Small intestine (tissue), 7 donors: ENCODE data around the gene CRMP1. TPM values are rescaled to one million over a fixed set of nuclear protein-coding genes. Genes with fewer than 3 reads are reported as not detected.
A peak's percentile ranks its signal among the peaks of the same experiment; 100 is the strongest.

Experiments
- DNase-seq, 2 donors: peaks; one replicate each; pipeline versions ENCODE4 v3.0.0 to v3.0.0-alpha.2; 2013
- FAIRE-seq: peaks from 2 replicates; lab custom pipeline; 2012; peaks lifted over from hg19 to GRCh38; lab: Jason Lieb, UNC
- H3K27ac ChIP-seq, 3 donors: one replicate each; pipeline ENCODE4 v1.5.1; 2013; ENCODE audit warnings: low read length in 2 of 3, mild to moderate bottlenecking in 2 of 3, control low read depth in 1 of 3, inconsistent platforms in 1 of 3, low read depth in 1 of 3, moderate library complexity in 1 of 3
- H3K27me3 ChIP-seq, 3 donors: one replicate each; pipeline ENCODE4 v1.6.1; 2013; ENCODE audit warnings: low read length in 3 of 3, inconsistent platforms in 1 of 3; ENCODE audit not compliant: control insufficient read depth in 3 of 3, insufficient read depth in 3 of 3
- H3K36me3 ChIP-seq, 3 donors: one replicate each; pipeline ENCODE4 v1.6.1; 2013; ENCODE audit warnings: low read length in 3 of 3, inconsistent platforms in 1 of 3, low read depth in 1 of 3, mild to moderate bottlenecking in 1 of 3, moderate library complexity in 1 of 3; ENCODE audit not compliant: control insufficient read depth in 3 of 3, insufficient read depth in 2 of 3
- H3K4me1 ChIP-seq, 3 donors: one replicate each; pipeline ENCODE4 v1.6.1; 2013; ENCODE audit warnings: low read length in 2 of 3, inconsistent platforms in 1 of 3, low read depth in 1 of 3, mild to moderate bottlenecking in 1 of 3, moderate library complexity in 1 of 3; ENCODE audit not compliant: control insufficient read depth in 3 of 3, insufficient read depth in 2 of 3
- H3K4me3 ChIP-seq, 3 donors: one replicate each; pipeline ENCODE4 v1.5.1; 2013; ENCODE audit warnings: low read length in 3 of 3, control low read depth in 1 of 3, inconsistent platforms in 1 of 3, low read depth in 1 of 3, mild to moderate bottlenecking in 1 of 3, moderate library complexity in 1 of 3
- H3K9me3 ChIP-seq, 2 donors: one replicate each; pipeline ENCODE4 v1.6.1; 2013; ENCODE audit warnings: low read depth in 1 of 2, low read length in 1 of 2; ENCODE audit not compliant: control insufficient read depth in 2 of 2, insufficient read depth in 1 of 2
- WGBS, 3 donors: extraction: QIAGEN DNeasy Blood & Tissue Kit; methylation state at CpG; one replicate each; pipeline ENCODE4 v1.1.7; 2013; 5-methylcytosine and 5-hydroxymethylcytosine counted together
- polyA plus RNA-seq, 4 donors: library from polyadenylated mRNA; stranded (reverse) in 3 of 4; unstranded in 1 of 4; fragments of 200-250 nt in 3 of 4; fragments of 120-200 nt in 1 of 4; gene quantifications; one replicate each; pipeline versions ENCODE4 v1.2.1 to v1.2.3, GENCODE V29; 2013
- donor health status: healthy with polysubstance abuse.
- donor health status: control.
- donor health status: control.
- donor health status: Bipolar disorder and iron deficiency.
- donor health status: healthy.

Gene CRMP1
- polyA plus RNA-seq, 4 donors, result 0.22 to 9.1 (median 3.9) TPM

DNA sequence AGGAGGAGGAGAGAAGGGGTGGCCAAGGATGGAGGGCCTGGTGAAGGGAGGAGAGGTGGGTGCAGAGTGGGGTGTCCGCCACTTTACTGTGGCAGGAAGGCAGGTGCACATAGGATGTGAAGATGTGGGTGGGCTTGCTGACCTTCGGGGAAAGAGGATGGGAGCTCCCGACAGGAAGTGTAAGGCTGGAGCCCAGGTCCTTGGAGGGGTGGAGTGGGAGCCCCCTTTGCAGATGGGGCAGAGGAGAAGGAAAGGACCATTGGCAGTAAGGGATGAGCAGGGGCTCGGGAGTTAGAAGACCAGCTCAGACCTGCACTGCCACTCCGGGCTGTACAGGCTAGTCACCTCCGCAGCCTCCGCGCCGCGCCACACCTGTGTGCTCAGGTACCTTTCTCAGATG is 92.4 kb downstream of the CRMP1 start:
- no peak overlapping the region for H3K27ac ChIP-seq
- H3K4me1 ChIP-seq, result no peaks in the 10 kb centered on the region
- no peak overlapping the region for H3K4me3 ChIP-seq
- no peak for DNase-seq
- FAIRE-seq, result no peak
- WGBS, 3 donors, result 88 to 89% (median 89%) methylated on average over 10 of the region's 10 CpGs
- H3K27me3 ChIP-seq, result no peaks in the 10 kb centered on the region
- H3K36me3 ChIP-seq, result peaks cover 0 to 7% (median 2%) of the 10 kb centered on the region in 3 donors
- H3K9me3 ChIP-seq, result peaks cover 0 to 2% of the 10 kb centered on the region in 2 donors

- DNase-seq (no peak), FAIRE-seq (no peak)
- Histone ChIP-seq H3K27me3 (no peaks in the 10 kb centered on the region), H3K4me1 (no peaks in the 10 kb centered on the region), H3K9me3 (peaks cover 0 to 3% of the 10 kb centered on the region in 2 donors), H3K36me3 (peaks cover 0 to 7% (median 2%) of the 10 kb centered on the region in 3 donors), H3K4me3 (no peak overlapping the region), H3K27ac (no peak overlapping the region)
- 85 to 90% (median 86%) methylated on average over 11 of the region's 11 CpGs for WGBS, 3 donors
Measured at GRCh38 chr4:5799406-5799805, 93.5 kb downstream of the CRMP1 start.

- Histone ChIP-seq H3K4me3 (no peak overlapping the region), H3K4me1 (no peaks in the 10 kb centered on the region), H3K9me3 (peaks cover 0 to 3% of the 10 kb centered on the region in 2 donors), H3K36me3 (peaks cover 0 to 7% (median 2%) of the 10 kb centered on the region in 3 donors), H3K27ac (no peak overlapping the region), H3K27me3 (no peaks in the 10 kb centered on the region)
- no peak for FAIRE-seq
- no peak for DNase-seq
- WGBS, 3 donors, result 83 to 91% (median 84%) methylated on average over 11 of the region's 11 CpGs
Measured at GRCh38 chr4:5798946-5799345, 93.9 kb downstream of the CRMP1 start.

DNA sequence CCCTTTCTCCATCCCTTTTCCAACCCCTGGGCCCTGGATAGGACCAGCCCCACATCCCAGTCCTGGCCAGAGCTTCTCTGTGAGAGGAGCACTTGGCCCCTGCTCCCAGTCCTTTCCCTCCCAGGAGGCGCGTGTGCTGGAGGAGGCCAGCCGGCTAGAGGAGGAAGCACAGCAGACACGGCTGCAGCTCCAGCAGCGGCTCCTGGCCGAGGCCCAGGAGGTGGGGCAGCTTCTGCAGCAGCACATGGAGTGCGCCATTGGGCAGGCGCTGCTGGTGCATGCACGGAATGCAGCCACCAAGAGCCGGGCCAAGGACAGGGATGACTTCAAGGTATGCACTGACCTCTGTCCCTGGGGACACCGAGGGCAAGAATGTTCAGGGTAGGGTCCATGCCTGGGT is 94.4 kb downstream of the CRMP1 start:
- peaks cover 0 to 3% of the 10 kb centered on the region in 2 donors for H3K9me3 ChIP-seq
- no peaks in the 10 kb centered on the region for H3K4me1 ChIP-seq
- H3K27me3 ChIP-seq, result no peaks in the 10 kb centered on the region
- WGBS, 3 donors, result 14 to 65% (median 53%) methylated on average over 11 of the region's 11 CpGs
- DNase-seq (peak in 1 of 2 donors; percentile 25), FAIRE-seq (no peak)
- no peak overlapping the region for H3K27ac ChIP-seq
- no peak overlapping the region for H3K4me3 ChIP-seq
- peaks cover 0 to 7% (median 2%) of the 10 kb centered on the region in 3 donors for H3K36me3 ChIP-seq

- H3K9me3 ChIP-seq, result peaks cover 0 to 3% of the 10 kb centered on the region in 2 donors
- FAIRE-seq (no peak), DNase-seq (peak in 1 of 2 donors; percentile 23)
- H3K27ac ChIP-seq, result no peak overlapping the region
- peaks cover 0 to 7% (median 0%) of the 10 kb centered on the region in 3 donors for H3K36me3 ChIP-seq
- H3K4me1 ChIP-seq, result no peaks in the 10 kb centered on the region
- H3K27me3 ChIP-seq, result no peaks in the 10 kb centered on the region
- no peak overlapping the region for H3K4me3 ChIP-seq
- WGBS, 3 donors, result 35 to 81% (median 60%) methylated on average over 6 of the region's 6 CpGs
Measured at GRCh38 chr4:5797866-5798265, 95.0 kb downstream of the CRMP1 start.

DNA sequence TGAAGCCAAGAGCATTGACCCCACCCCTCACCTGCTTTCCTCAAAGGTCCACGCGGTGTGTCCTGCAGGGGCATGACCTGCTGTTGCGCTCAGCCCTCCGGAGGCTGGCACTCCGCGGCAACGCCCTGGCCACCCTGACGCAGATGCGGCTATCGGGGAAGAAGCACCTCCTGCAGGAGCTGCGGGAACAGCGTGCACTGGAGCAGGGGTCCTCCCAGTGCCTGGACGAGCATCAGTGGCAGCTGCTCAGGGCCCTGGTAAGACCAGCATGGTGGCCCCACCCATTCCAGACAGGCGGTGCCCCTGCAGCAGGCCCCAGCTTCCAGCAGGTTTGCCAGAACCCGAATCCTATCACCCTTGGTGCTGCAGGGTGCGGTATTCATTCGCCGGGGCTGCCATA is 95.9 kb downstream of the CRMP1 start:
- no peaks in the 10 kb centered on the region for H3K4me1 ChIP-seq
- H3K9me3 ChIP-seq, result peaks cover 0 to 3% of the 10 kb centered on the region in 2 donors
- H3K4me3 ChIP-seq, result no peak overlapping the region
- FAIRE-seq, result no peak
- no peak overlapping the region for H3K27ac ChIP-seq
- H3K36me3 ChIP-seq, result peaks cover 0 to 3% (median 0%) of the 10 kb centered on the region in 3 donors
- no peak for DNase-seq
- 90 to 93% (median 92%) methylated on average over 18 of the region's 18 CpGs for WGBS, 3 donors
- H3K27me3 ChIP-seq, result no peaks in the 10 kb centered on the region

DNA sequence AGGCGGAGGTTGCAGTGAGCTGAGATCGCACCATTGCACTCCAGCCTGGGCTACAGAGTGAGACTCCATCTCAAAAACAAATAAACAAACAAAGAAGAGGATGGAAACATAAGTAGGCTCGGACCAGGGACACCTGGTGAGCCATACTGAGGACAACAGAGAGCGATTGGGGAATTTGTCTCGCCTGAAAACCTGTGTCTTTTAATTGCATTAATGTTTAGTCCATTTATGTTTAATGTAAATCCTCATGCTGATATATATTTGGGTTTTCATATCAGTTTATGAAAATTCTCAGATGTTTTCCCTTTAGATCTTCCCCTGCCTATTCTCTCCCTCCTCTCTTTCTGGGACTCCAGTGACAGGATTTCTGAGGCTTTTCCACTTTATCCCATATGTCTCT is 97.3 kb downstream of the CRMP1 start:
- Histone ChIP-seq H3K4me1 (no peaks in the 10 kb centered on the region), H3K4me3 (no peak overlapping the region), H3K36me3 (peaks cover 0 to 3% (median 0%) of the 10 kb centered on the region in 3 donors), H3K27me3 (no peaks in the 10 kb centered on the region), H3K9me3 (peaks cover 0 to 3% of the 10 kb centered on the region in 2 donors), H3K27ac (no peak overlapping the region)
- DNase-seq (no peak), FAIRE-seq (no peak)
- WGBS, 3 donors, result 82 to 89% (median 88%) methylated on average over 5 of the region's 5 CpGs

DNA sequence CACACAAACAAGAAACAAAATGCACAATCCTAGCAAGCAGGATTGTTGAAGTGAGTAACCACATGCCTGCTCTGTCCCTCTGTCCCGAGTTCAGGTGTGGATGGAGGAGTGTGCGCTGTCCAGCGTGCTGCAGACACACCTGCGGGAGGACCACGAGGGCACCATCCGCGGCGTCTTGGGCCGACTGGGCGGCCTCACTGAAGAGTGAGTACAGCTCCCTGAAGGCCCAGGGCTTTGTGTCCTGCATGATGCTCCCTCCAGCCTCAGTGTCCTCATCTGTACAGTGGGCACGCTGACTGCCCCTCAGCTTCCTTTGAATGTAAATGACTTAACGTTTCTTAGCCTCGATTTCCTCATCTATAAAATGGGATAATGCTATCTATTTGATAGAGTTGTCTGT is 99.4 kb downstream of the CRMP1 start:
- peaks cover 0 to 3% of the 10 kb centered on the region in 2 donors for H3K9me3 ChIP-seq
- no peak for DNase-seq
- WGBS, 3 donors, result 88 to 93% (median 93%) methylated on average over 13 of the region's 13 CpGs
- no peaks in the 10 kb centered on the region for H3K27me3 ChIP-seq
- no peaks in the 10 kb centered on the region for H3K4me1 ChIP-seq
- peaks cover 0 to 3% (median 0%) of the 10 kb centered on the region in 3 donors for H3K36me3 ChIP-seq
- H3K4me3 ChIP-seq, result no peak overlapping the region
- FAIRE-seq, result no peak
- no peak overlapping the region for H3K27ac ChIP-seq

GRCh38 chr4:5791654-5792053 is 101.2 kb downstream of the CRMP1 start:
- DNase-seq (no peak), FAIRE-seq (no peak)
- Histone ChIP-seq H3K36me3 (no peaks in the 10 kb centered on the region), H3K4me3 (no peak overlapping the region), H3K4me1 (no peaks in the 10 kb centered on the region), H3K27me3 (no peaks in the 10 kb centered on the region), H3K27ac (no peak overlapping the region), H3K9me3 (peaks cover 0 to 3% of the 10 kb centered on the region in 2 donors)
- WGBS, 3 donors, result 59 to 75% (median 63%) methylated on average over 3 of the region's 3 CpGs
